HEK293 (cell line): ENCODE data around the gene CNN1.
"Not testable (repeated sequence)": the region's sequence is repeated elsewhere in the genome, so short reads cannot be mapped to it uniquely, and the experiment has no call there.

ENCODE experiments used
- CTCF ChIA-PET: fragments of 350-600 bp; formaldehyde crosslinking; extraction: SDS; loops from one replicate; lab custom pipeline; 2021; ENCODE audit warnings: antibody characterized with exemption; lab: Yijun Ruan, JAX
- POLR2A ChIA-PET: fragments of 300-600 bp; formaldehyde crosslinking; extraction: SDS; loops from one replicate; lab custom pipeline; 2020; ENCODE audit warnings: antibody characterized with exemption, inconsistent platforms; lab: Yijun Ruan, JAX
- H3K27ac ChIP-seq: fragments of 200-500 bp; sonication (Bioruptor generic); 2 replicates; pipeline ENCODE4 v1.5.1; 2014; ENCODE audit warnings: low read depth, low read length, control low read depth, inconsistent platforms; ENCODE audit errors: extremely low read depth
- H3K36me3 ChIP-seq, 2 experiments: fragments of 200-500 bp in 1 of 2; sonication (Bioruptor generic) in 1 of 2; 1 replicate in 1 of 2; 2 replicates in 1 of 2; pipeline ENCODE4 v1.5.1; 2014 to 2017; ENCODE audit warnings: inconsistent platforms in 2 of 2, low read length in 2 of 2; ENCODE audit not compliant: control insufficient read depth in 2 of 2, insufficient read depth in 1 of 2
- H3K4me1 ChIP-seq: fragments of 200-500 bp; sonication (Bioruptor generic); 2 replicates; pipeline ENCODE4 v1.5.1; 2014; ENCODE audit warnings: mild to moderate bottlenecking, low read length, inconsistent platforms; ENCODE audit not compliant: control insufficient read depth, insufficient read depth
- H3K4me3 ChIP-seq: 2 replicates; pipeline ENCODE4 v1.5.1; 2011; ENCODE audit warnings: low read depth, mild to moderate bottlenecking, control low read depth, low read length, moderate library complexity
- H3K9me3 ChIP-seq: fragments of 200-500 bp; sonication (Bioruptor generic); 2 replicates; pipeline ENCODE4 v1.5.1; 2014; ENCODE audit warnings: low read depth, low read length, inconsistent platforms; ENCODE audit not compliant: control insufficient read depth, insufficient read depth
- ZNF670 ChIP-seq: fragments of 450-650 bp; formaldehyde crosslinking; IDR thresholded peaks from 2 replicates; pipeline ENCODE4 v1.5.1; 2016; ENCODE audit warnings: missing biosample characterization, missing genetic modification characterization, low read depth
- TF ChIP-seq, protein P1 (sequence below): fragments of 450-650 bp; formaldehyde crosslinking; IDR thresholded peaks from 2 replicates; pipeline ENCODE4 v1.5.1; 2016; ENCODE audit warnings: missing biosample characterization, missing genetic modification characterization, low read depth

Gene CNN1

DNA sequence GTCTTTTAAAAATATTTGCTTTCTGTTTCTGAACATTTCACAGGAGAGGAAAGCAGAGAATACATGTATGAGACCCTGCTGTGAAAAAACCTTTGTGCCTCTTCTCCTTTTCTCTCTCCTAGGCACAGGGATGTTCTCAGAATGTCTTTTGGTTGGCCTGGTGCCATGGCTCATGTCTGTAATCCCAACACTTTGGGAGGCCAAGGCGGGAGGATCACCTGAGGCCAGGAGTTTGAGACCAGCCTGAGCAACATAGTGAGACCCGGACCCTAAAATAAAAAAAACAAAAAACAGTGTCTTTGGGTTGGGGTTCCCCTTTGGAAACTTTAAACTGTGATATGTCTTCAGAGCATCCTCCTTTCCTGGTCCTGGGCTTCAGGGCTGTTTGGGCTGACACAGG lies 60.1 kb downstream of the CNN1 start (continued):
- TF ChIP-seq, protein P1, sequence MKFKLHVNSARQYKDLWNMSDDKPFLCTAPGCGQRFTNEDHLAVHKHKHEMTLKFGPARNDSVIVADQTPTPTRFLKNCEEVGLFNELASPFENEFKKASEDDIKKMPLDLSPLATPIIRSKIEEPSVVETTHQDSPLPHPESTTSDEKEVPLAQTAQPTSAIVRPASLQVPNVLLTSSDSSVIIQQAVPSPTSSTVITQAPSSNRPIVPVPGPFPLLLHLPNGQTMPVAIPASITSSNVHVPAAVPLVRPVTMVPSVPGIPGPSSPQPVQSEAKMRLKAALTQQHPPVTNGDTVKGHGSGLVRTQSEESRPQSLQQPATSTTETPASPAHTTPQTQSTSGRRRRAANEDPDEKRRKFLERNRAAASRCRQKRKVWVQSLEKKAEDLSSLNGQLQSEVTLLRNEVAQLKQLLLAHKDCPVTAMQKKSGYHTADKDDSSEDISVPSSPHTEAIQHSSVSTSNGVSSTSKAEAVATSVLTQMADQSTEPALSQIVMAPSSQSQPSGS (tag by site-specific recombination) = no peak
- TF ChIP-seq ZNF670 (tag by site-specific recombination) = no peak

DNA sequence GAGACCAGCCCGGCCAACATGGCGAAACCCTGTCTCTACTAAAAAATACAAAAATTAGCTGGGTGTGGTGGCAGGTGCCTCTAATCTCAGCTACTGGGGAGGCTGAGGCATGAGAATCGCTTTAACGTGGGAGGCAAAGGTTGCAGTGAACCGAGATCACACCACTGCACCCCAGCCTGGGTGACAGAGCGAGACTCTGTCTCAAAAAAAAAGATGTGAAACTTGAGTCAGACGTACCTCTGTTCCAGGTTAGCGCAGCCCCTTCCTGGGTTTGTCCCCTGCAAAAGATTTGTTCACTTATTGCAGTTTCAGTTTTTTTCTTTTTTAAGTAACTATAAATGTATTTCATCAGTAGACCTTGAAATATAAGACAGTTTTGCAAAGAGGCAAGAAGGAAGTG lies 61.1 kb downstream of the CNN1 start:
- not testable (repeated sequence) for H3K4me1 ChIP-seq
- CTCF ChIA-PET = interaction anchor here (1.0 kb wide), 1 partner anchor 9 kb away, joined by 4 read pairs; no protein-coding TSS in a partner anchor

More for the DNA sequence above, 61.1 kb downstream of the CNN1 start:
- H3K4me3 ChIP-seq, H3K27ac ChIP-seq, H3K9me3 ChIP-seq, POLR2A ChIA-PET: not testable (repeated sequence)
- peaks cover 10 to 23% of the 10 kb centered on the region in 2 experiments; a peak in 2 of 3 replicates for H3K36me3 ChIP-seq
